CD4-positive, alpha-beta T cell treated with Interleukin-15 for 4 hours (primary cell): ENCODE data around the gene GASK1A.
"Not testable (repeated sequence)": the region's sequence is repeated elsewhere in the genome, so short reads cannot be mapped to it uniquely, and the experiment has no call there.

Experiments used
- DNase-seq: peaks from one replicate; pipeline ENCODE4 v3.0.0-alpha.2; 2020; ENCODE audit warnings: low spot score

The GASK1A gene

DNA sequence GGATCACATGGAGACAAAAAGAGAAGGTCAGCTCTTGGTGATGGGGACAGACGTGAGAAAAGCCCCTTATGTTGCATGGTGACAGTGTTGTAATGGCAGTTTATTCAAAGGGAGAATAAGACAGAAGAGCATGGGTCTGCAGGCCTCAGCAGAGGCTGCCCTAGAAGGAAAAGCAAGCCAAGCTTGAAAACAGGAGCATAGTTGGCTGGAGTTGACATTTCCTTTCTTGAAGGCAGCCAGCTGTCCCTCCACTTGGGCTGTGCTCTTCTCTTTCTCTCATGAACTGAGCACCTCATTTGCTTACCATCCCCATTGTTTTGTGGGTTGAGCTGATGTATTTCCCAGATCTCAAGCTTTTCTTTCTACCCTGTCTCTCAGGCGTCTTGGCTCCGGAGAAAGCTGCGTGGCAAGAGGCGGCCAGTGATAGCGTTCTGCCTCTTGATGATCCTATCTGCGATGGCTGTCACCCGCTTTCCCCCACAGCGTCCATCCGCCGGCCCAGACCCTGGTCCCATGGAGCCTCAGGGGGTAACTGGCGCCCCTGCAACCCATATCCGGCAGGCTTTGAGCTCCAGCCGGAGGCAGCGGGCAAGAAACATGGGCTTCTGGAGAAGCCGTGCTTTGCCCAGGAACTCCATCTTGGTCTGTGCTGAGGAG is 52.9 kb downstream of the GASK1A start:
- no peak for DNase-seq

GRCh38 chr3:43032646-43033628 is 53.8 kb downstream of the GASK1A start:
- DNase-seq: no peak

DNA sequence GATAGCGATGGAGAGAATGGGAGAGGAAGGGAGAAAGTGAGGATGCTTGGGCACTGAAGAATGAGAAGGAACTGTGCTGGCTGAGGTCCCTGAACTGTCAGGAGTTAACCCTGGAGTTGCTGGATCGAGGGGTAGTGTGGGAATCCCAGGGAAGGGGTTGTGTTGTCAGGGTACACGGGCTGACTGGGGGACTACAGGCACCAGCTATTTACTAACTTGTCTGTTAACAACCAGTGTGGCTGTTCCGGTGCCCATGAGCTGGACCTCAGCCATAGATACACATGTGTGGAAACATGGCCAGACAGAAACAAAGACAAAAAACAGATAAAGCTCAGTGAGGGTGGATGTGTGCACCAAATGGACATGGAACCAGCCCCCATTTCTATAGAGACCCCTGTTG is 55.1 kb downstream of the GASK1A start:
- no peak for DNase-seq

GRCh38 chr3:43034911-43035310 is 55.8 kb downstream of the GASK1A start:
- DNase-seq: no peak

GRCh38 chr3:43035801-43036365 is 56.8 kb downstream of the GASK1A start:
- no peak for DNase-seq

GRCh38 chr3:43036621-43037423 is 57.7 kb downstream of the GASK1A start:
- no peak for DNase-seq

GRCh38 chr3:43038010-43038409 is 58.9 kb downstream of the GASK1A start:
- no peak for DNase-seq

DNA sequence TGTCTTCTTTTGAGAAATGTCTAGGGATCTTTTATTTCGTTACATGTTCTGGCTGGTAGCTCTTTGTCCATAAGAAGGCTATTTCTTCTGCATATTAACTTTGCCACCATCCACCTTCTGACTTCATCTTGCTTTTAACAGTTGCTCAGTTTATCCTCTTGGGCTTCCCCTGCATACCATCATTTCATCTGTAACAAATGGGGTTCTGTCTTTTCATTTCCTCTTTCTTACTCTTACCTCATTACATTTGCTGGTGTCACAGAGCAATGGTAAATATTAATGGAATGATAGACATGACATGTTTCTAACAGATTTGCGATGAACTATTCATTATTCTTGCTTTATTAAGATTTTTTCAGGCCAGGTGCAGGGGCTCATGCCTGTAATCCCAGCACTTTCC is 62.4 kb downstream of the GASK1A start:
- no peak for DNase-seq

DNA sequence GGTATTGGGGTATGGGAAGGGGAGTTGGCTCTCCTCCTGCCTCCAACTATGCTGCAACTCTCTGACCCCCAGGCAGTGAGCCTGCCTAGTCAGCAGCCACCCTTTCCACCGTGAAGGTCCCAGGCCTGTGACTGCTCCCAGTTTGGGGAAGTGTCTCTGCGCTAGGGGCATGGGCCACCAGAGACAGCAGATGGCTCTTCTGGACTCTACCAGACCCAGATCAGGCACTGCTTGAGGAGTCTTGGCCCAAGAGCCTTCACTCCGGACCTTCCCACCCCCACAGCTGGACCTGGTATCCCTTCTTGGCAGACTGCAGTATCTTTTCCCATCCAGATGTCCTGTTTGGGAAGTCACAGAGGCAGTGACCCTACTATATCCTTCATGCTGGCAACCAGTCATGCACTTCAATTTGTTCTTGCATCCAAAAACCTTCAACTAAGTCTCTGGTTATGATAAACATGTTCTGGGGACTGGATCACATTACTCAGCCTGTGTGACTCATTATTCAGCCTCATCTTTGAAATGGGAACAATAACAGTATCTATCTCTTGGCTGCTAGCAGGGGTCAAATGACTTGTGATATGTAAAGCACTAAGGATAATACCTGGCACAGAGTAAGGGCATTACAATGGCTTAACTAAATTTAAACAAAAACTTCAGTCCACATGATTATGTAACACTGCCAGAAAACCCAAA is 64.1 kb downstream of the GASK1A start:
- DNase-seq: no peak

- no peak for DNase-seq
Observed at GRCh38 chr3:43043793-43044192, 64.7 kb downstream of the GASK1A start.

GRCh38 chr3:43045079-43045478 is 66.0 kb downstream of the GASK1A start:
- DNase-seq: not testable (repeated sequence)

- no peak for DNase-seq
Observed at GRCh38 chr3:43046583-43046982, 67.5 kb downstream of the GASK1A start.

GRCh38 chr3:43048470-43048869 is 69.4 kb downstream of the GASK1A start:
- no peak for DNase-seq

- DNase-seq: no peak
Observed at GRCh38 chr3:43053291-43053690, 74.2 kb downstream of the GASK1A start.

DNA sequence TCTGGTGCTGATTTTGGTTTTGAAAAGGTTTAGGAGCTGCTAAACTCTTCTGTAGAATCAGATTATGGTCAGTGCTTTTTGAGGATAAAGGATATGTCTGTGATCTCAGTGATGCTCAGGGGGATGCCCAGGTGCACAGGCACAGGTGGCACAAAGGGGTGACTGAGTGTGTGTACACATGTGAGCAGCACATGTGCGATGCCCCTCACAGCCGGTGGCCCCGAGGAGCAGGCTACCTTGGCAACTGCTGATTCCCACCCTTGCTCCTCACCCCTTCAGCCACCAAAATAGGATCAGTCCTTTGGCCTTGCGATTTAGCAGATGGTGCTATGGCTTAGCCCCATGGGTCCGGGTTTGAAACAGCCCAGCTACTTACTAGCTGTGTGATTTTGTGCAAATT is 75.6 kb downstream of the GASK1A start:
- no peak for DNase-seq

GRCh38 chr3:43055393-43055792 is 76.3 kb downstream of the GASK1A start:
- no peak for DNase-seq

GRCh38 chr3:43055806-43056770 is 77.0 kb downstream of the GASK1A start:
- DNase-seq: no peak

DNA sequence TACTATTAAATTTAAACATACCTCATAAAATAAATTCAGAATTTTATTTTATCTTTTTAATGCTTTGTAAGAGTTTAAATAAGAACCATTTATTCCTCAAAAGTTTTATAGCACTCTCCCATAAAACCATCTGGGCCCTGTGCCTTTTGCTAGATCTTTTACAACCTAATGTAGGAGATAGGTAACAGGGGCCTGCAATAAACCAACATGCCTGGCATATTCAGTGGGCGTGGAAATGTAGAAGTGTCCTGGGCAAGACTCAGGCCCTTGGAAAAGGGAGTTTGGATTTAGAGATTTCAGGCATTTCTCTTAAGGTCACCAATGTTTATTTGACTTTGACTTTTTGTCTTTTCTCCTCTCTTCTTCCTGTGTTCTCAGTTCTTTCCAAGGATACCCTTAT is 80.3 kb downstream of the GASK1A start:
- no peak for DNase-seq

- no peak for DNase-seq
Observed at GRCh38 chr3:43061101-43061895, 82.2 kb downstream of the GASK1A start.
